Fibroblast of skin of left quadriceps (primary cell): ENCODE data around the gene SORCS1.
"Not testable (repeated sequence)": the region's sequence is repeated elsewhere in the genome, so short reads cannot be mapped to it uniquely, and the experiment has no call there.

Experiments
- DNase-seq, 2 experiments: peaks; one replicate each; pipeline ENCODE4 v3.0.0-alpha.2; 2013; ENCODE audit warnings: low read depth in 2 of 2

SORCS1 gene

GRCh38 chr10:106947643-106948042, 216.9 kb downstream of the SORCS1 start:
- no peak for DNase-seq

GRCh38 chr10:106942035-106942662, 222.4 kb downstream of the SORCS1 start:
- no peak for DNase-seq

GRCh38 chr10:106941297-106942034, 223.0 kb downstream of the SORCS1 start:
- no peak for DNase-seq

GRCh38 chr10:106938513-106938912, 226.0 kb downstream of the SORCS1 start:
- no peak for DNase-seq

GRCh38 chr10:106935978-106936451, 228.5 kb downstream of the SORCS1 start:
- no peak for DNase-seq

- no peak for DNase-seq
These were observed 232.7 kb downstream of the SORCS1 start for GRCh38 chr10:106931853-106932249.

- DNase-seq, result no peak
These were observed 233.2 kb downstream of the SORCS1 start for GRCh38 chr10:106931159-106931852.

- no peak for DNase-seq
These were observed 233.8 kb downstream of the SORCS1 start for GRCh38 chr10:106930751-106931150.

- DNase-seq, result no peak
These were observed 235.1 kb downstream of the SORCS1 start for GRCh38 chr10:106929291-106929895.

GRCh38 chr10:106928151-106928550, 236.4 kb downstream of the SORCS1 start:
- DNase-seq, result not testable (repeated sequence)

- DNase-seq, result no peak
These were observed 239.3 kb downstream of the SORCS1 start for GRCh38 chr10:106925191-106925590.

- DNase-seq, result no peak
These were observed 244.0 kb downstream of the SORCS1 start for GRCh38 chr10:106920538-106920937.

GRCh38 chr10:106919871-106920282, 244.6 kb downstream of the SORCS1 start:
- DNase-seq, result no peak

- DNase-seq, result no peak
These were observed 247.0 kb downstream of the SORCS1 start for GRCh38 chr10:106917452-106918055.

GRCh38 chr10:106914016-106914415, 250.5 kb downstream of the SORCS1 start:
- DNase-seq, result no peak

GRCh38 chr10:106913348-106913747, 251.2 kb downstream of the SORCS1 start:
- no peak for DNase-seq

GRCh38 chr10:106911096-106911495, 253.4 kb downstream of the SORCS1 start:
- no peak for DNase-seq

GRCh38 chr10:106910666-106911065, 253.8 kb downstream of the SORCS1 start:
- no peak for DNase-seq

GRCh38 chr10:106908225-106908624, 256.3 kb downstream of the SORCS1 start:
- DNase-seq, result no peak

GRCh38 chr10:106904209-106904608, 260.3 kb downstream of the SORCS1 start:
- DNase-seq, result no peak

GRCh38 chr10:106903180-106903579, 261.3 kb downstream of the SORCS1 start:
- no peak for DNase-seq
